OCI-LY7 (cell line): Measurements from ENCODE around the gene IGF1. TPM values are rescaled to one million over a fixed set of nuclear protein-coding genes. Genes with fewer than 3 reads are reported as not detected.

ENCODE experiments used
- BruUV-seq: library from RNA; stranded (reverse); fragments of 400-500 nt; replicated peaks from 2 replicates; lab custom pipeline; 2021; lab: Mats Ljungman, UMichigan
- CTCF ChIA-PET: fragments of 300-600 bp; sonication (Branson Sonifier 250); formaldehyde crosslinking; loops from one replicate; lab custom pipeline; 2022; ENCODE audit warnings: antibody characterized with exemption; ENCODE audit not compliant: unreplicated experiment; lab: Charles Lee
- POLR2A ChIA-PET: fragments of 300-600 bp; sonication (Branson Sonifier 250); formaldehyde crosslinking; loops from one replicate; lab custom pipeline; 2022; ENCODE audit warnings: antibody characterized with exemption; lab: Charles Lee
- DNase-seq: peaks from one replicate; pipeline ENCODE4 v3.0.0-alpha.2; 2015; ENCODE audit warnings: low spot score
- H2AFZ ChIP-seq: fragments of 200-600 bp; sonication (generic), shearing (Covaris generic); 2 replicates; pipeline ENCODE4 v1.6.1; 2014; ENCODE audit warnings: mild to moderate bottlenecking, antibody characterized with exemption, low read length, moderate library complexity
- H3K27ac ChIP-seq: fragments of 200-600 bp; sonication (generic); 2 replicates; pipeline ENCODE4 v1.5.1; 2014; ENCODE audit warnings: mixed run types, low read depth, mild to moderate bottlenecking, moderate library complexity, low read length, inconsistent platforms; ENCODE audit not compliant: poor library complexity, severe bottlenecking
- H3K36me3 ChIP-seq: fragments of 200-600 bp; sonication (generic); 2 replicates; pipeline ENCODE4 v1.6.1; 2014; ENCODE audit warnings: mild to moderate bottlenecking, antibody characterized with exemption, low read length, moderate library complexity, mixed read lengths; ENCODE audit not compliant: insufficient read depth
- H3K4me1 ChIP-seq: fragments of 200-600 bp; sonication (generic); 2 replicates; pipeline ENCODE4 v1.5.1; 2014; ENCODE audit warnings: mild to moderate bottlenecking, low read length; ENCODE audit not compliant: insufficient read depth, poor library complexity, severe bottlenecking
- H3K4me2 ChIP-seq: fragments of 200-600 bp; sonication (generic); 2 replicates; pipeline ENCODE4 v1.6.1; 2014; ENCODE audit warnings: mild to moderate bottlenecking, low read length
- H3K4me3 ChIP-seq: fragments of 200-600 bp; sonication (generic); 2 replicates; pipeline ENCODE4 v1.5.1; 2014; ENCODE audit warnings: mild to moderate bottlenecking, low read depth, low read length; ENCODE audit not compliant: poor library complexity, severe bottlenecking
- H3K79me2 ChIP-seq: fragments of 200-600 bp; sonication (generic); 2 replicates; pipeline ENCODE4 v1.6.1; 2016; ENCODE audit warnings: low read depth, mild to moderate bottlenecking, low read length, moderate library complexity, mixed read lengths; ENCODE audit not compliant: insufficient read depth
- H3K9me2 ChIP-seq: fragments of 200-600 bp; sonication (generic); 2 replicates; pipeline ENCODE4 v1.6.1; 2016; ENCODE audit warnings: mild to moderate bottlenecking, low read length, mixed read lengths; ENCODE audit not compliant: insufficient read depth
- H3K9me3 ChIP-seq: fragments of 200-600 bp; sonication (generic); 2 replicates; pipeline ENCODE4 v1.6.1; 2014; ENCODE audit warnings: mild to moderate bottlenecking, mixed run types, low read length, mixed read lengths
- H4K20me1 ChIP-seq: fragments of 200-600 bp; sonication (generic); 2 replicates; pipeline ENCODE4 v1.6.1; 2014; ENCODE audit warnings: mild to moderate bottlenecking, antibody characterized with exemption, low read length, moderate library complexity, mixed read lengths; ENCODE audit not compliant: insufficient read depth
- EZH2phosphoT487 ChIP-seq: fragments of 200-600 bp; sonication (generic); IDR thresholded peaks from 2 replicates; pipeline ENCODE4 v1.6.1; 2018; ENCODE audit warnings: low read depth, borderline replicate concordance, mild to moderate bottlenecking, mixed run types, antibody characterized with exemption, low read length, moderate library complexity, mixed read lengths
- intact Hi-C: fragments of 100-400 bp; cut with micrococcal nuclease; formaldehyde crosslinking; loops from one replicate; pipeline ENCODE4 v1.10.0; 2022; ENCODE audit not compliant: unreplicated experiment
- total RNA-seq, 2 experiments: library from RNA; depleted of rRNA in 1 of 2; stranded (reverse); fragments of >200 nt in 1 of 2; shearing (Covaris generic) in 1 of 2; gene quantifications; 2 replicates each; pipeline ENCODE4 v1.2.3, GENCODE V29; 2014 to 2022
- TF ChIP-seq, protein P1 (sequence below): fragments of 200-600 bp; sonication (generic); conservative IDR thresholded peaks from 2 replicates; pipeline ENCODE4 v1.5.1; 2014; ENCODE audit warnings: mild to moderate bottlenecking, antibody characterized with exemption, low read length, moderate library complexity, mixed read lengths

IGF1 gene
- total RNA-seq, 2 experiments from 2014 or later: not detected

DNA sequence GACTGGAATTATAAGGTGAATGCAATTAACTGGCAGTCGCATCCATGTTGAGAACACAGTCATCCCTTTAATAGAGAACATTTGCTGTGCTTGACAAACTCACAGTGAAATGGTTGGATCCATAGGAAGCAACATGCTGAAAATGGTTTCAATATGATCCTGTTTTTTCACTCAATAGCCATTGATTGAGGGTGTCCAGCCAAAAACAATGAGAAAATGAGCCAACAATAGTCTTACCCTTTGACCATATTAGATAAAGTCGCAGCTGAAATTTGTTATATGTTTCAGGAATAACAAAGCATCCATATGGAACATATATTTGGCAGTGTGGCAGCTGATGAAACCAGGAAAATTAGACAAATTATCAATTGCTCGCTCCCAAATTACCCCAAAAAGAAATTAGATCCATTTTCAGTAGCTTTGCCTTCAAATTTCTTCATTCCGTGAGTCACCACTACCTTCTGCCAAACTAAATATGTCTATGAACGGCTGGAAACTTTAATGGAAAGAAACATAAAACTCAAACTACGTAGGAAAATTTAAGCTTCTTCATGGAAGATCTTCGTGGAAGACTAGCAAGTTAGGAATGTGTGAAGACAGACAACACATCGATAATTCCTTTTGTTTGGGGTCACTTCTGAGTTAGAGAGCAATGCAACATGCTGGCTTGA lies 17.4 kb downstream of the IGF1 start:
- Histone ChIP-seq H3K27ac (no peak overlapping the region), H3K4me1 (no peaks in the 10 kb centered on the region), H3K9me2 (no peaks in the 10 kb centered on the region), H3K9me3 (no peaks in the 10 kb centered on the region), H3K4me3 (no peak overlapping the region), H3K4me2 (no peak overlapping the region), H2AFZ (no peak overlapping the region), H3K36me3 (no peaks in the 10 kb centered on the region), H4K20me1 (no peaks in the 10 kb centered on the region), H3K79me2 (no peaks in the 10 kb centered on the region)
- no TSS peak for BruUV-seq
- TF ChIP-seq, protein P1, sequence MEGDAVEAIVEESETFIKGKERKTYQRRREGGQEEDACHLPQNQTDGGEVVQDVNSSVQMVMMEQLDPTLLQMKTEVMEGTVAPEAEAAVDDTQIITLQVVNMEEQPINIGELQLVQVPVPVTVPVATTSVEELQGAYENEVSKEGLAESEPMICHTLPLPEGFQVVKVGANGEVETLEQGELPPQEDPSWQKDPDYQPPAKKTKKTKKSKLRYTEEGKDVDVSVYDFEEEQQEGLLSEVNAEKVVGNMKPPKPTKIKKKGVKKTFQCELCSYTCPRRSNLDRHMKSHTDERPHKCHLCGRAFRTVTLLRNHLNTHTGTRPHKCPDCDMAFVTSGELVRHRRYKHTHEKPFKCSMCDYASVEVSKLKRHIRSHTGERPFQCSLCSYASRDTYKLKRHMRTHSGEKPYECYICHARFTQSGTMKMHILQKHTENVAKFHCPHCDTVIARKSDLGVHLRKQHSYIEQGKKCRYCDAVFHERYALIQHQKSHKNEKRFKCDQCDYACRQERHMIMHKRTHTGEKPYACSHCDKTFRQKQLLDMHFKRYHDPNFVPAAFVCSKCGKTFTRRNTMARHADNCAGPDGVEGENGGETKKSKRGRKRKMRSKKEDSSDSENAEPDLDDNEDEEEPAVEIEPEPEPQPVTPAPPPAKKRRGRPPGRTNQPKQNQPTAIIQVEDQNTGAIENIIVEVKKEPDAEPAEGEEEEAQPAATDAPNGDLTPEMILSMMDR: no peak
- TF ChIP-seq EZH2phosphoT487: no peak
- POLR2A ChIA-PET: interaction anchor here (1.2 kb wide), 1 partner anchor 16 kb away, joined by 6 read pairs; no protein-coding TSS in a partner anchor
- intact Hi-C loops: no loop called here
- DNase-seq: no peak
- CTCF ChIA-PET: no interaction called here

DNA sequence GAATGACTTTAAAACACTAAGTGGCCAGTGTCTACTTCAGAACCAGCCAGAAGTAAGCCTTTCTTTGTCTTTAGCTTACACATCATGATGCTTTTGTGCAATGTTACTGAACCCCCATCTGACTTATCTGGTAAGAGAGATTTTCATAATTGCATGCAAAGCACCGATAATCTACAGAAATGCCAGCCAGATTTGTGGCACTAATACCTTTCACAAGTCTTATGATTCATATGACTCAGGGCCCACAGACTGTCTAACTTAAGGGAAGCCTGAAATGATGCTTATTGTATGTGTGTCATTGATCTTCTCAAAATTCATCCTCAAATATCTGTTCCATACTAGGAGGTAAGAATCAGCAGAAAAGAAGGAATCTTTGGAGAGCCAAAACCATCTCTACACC lies 18.0 kb downstream of the IGF1 start:
- Histone ChIP-seq H4K20me1 (no peaks in the 10 kb centered on the region), H3K4me3 (no peak overlapping the region), H2AFZ (no peak overlapping the region), H3K79me2 (no peaks in the 10 kb centered on the region), H3K9me2 (no peaks in the 10 kb centered on the region), H3K4me1 (no peaks in the 10 kb centered on the region), H3K27ac (no peak overlapping the region), H3K4me2 (no peak overlapping the region), H3K36me3 (no peaks in the 10 kb centered on the region), H3K9me3 (no peaks in the 10 kb centered on the region)
- TF ChIP-seq, protein P1: no peak
- TF ChIP-seq EZH2phosphoT487: no peak
- ChIA-PET POLR2A (no interaction called here), CTCF (no interaction called here)
- no peak for DNase-seq
- intact Hi-C loops: no loop called here
- no TSS peak for BruUV-seq

DNA sequence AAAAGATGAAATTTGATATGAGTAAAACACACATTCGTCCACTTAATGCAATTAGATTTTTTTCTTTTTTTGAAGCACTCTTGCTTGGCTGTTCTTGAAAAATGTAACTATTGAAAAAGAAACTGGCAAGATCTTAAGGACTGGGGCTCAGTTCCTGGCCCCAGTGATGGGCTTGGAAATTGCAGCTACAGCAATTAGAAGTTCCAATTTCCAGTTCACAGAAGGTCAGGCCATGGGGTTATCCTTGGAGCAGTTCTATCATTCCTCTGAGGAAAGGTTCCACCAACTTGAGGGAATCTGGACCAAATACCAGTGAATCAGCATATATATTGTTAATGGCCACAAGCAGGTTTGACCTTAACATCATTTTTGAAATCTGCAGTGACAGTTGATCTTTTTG lies 18.9 kb downstream of the IGF1 start:
- BruUV-seq: no TSS peak
- TF ChIP-seq, protein P1: no peak
- no peak for TF ChIP-seq EZH2phosphoT487
- DNase-seq: no peak
- Histone ChIP-seq H3K36me3 (no peaks in the 10 kb centered on the region), H3K79me2 (no peaks in the 10 kb centered on the region), H3K4me3 (no peak overlapping the region), H3K4me1 (no peaks in the 10 kb centered on the region), H3K9me2 (no peaks in the 10 kb centered on the region), H2AFZ (no peak overlapping the region), H4K20me1 (no peaks in the 10 kb centered on the region), H3K4me2 (no peak overlapping the region), H3K27ac (no peak overlapping the region), H3K9me3 (no peaks in the 10 kb centered on the region)
- ChIA-PET POLR2A (no interaction called here), CTCF (no interaction called here)
- intact Hi-C loops: no loop called here
